Ishikawa (cell line): ENCODE measurements around the gene MPZL3.

Experiments
- NFIC ChIP-seq: IDR thresholded peaks from 2 replicates; pipeline ENCODE4 v1.6.1; 2012
- TF ChIP-seq, protein P1 (sequence below): IDR thresholded peaks from 2 replicates; pipeline ENCODE4 v1.6.1; 2012; ENCODE audit warnings: low read depth, mild to moderate bottlenecking

DNA sequence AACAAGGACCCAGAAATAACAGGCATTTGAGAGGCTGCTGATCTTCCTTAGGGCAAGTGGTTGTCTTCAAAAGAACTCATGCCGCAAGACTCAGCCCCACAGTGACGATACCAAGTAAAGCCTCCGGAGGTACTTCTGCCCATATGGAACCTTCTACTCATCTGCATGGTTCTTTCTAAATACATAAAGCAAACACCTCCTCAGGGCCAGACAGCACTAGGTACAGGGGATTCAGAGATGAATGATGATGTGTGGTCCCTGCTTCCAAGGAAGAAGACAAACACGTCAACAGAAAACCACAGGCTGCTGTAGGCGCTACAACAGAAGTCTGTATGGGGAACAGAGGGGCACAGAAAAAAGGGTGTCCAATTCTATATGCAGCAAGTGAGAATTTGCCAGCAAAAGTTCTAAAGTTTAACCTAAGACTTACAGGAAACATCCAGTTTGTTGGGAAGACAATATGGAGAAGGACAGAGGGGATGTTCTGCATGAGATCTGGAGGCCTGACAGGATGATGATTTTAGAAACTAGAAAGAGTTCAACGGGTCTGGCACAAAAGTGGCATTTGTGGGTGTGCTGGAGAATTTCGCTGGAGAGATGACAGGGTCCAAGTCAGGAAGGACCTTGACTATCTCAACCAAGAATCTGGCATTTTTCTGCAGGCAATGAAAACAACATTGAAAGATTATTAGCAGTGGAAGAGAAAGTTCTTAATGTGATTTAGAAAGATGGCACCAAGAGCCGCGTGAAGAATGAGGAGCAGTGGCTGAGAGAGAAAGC, 51.1 kb downstream of the MPZL3 start:
- TF ChIP-seq NFIC, result no peak
- TF ChIP-seq, protein P1, sequence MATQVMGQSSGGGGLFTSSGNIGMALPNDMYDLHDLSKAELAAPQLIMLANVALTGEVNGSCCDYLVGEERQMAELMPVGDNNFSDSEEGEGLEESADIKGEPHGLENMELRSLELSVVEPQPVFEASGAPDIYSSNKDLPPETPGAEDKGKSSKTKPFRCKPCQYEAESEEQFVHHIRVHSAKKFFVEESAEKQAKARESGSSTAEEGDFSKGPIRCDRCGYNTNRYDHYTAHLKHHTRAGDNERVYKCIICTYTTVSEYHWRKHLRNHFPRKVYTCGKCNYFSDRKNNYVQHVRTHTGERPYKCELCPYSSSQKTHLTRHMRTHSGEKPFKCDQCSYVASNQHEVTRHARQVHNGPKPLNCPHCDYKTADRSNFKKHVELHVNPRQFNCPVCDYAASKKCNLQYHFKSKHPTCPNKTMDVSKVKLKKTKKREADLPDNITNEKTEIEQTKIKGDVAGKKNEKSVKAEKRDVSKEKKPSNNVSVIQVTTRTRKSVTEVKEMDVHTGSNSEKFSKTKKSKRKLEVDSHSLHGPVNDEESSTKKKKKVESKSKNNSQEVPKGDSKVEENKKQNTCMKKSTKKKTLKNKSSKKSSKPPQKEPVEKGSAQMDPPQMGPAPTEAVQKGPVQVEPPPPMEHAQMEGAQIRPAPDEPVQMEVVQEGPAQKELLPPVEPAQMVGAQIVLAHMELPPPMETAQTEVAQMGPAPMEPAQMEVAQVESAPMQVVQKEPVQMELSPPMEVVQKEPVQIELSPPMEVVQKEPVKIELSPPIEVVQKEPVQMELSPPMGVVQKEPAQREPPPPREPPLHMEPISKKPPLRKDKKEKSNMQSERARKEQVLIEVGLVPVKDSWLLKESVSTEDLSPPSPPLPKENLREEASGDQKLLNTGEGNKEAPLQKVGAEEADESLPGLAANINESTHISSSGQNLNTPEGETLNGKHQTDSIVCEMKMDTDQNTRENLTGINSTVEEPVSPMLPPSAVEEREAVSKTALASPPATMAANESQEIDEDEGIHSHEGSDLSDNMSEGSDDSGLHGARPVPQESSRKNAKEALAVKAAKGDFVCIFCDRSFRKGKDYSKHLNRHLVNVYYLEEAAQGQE, result no peak
